Lower lobe of right lung (tissue), 2 donors: ENCODE results near the gene ADAMTS4. TPM values are rescaled to one million over a fixed set of nuclear protein-coding genes. Genes with fewer than 3 reads are reported as not detected.

Experiments used
- ATAC-seq, 2 donors: fragments of 200-7000 bp; cut with Tn5 transposase; one replicate each; pipeline ENCODE4 v1.9.1; 2020 to 2022; ENCODE audit warnings: mild to moderate bottlenecking in 2 of 2, moderate library complexity in 2 of 2
- DNase-seq: peaks from one replicate; pipeline ENCODE4 v3.0.0-alpha.2; 2020
- H3K27ac ChIP-seq: fragments of 200-600 bp; one replicate; pipeline ENCODE4 v1.8.0; 2022
- H3K27me3 ChIP-seq: fragments of 200-600 bp; one replicate; pipeline ENCODE4 v1.8.0; 2022; ENCODE audit warnings: low read depth
- H3K36me3 ChIP-seq: fragments of 200-600 bp; one replicate; pipeline ENCODE4 v1.8.0; 2022; ENCODE audit warnings: mild to moderate bottlenecking
- H3K4me1 ChIP-seq: fragments of 200-600 bp; one replicate; pipeline ENCODE4 v1.8.0; 2022
- H3K4me3 ChIP-seq: fragments of 200-600 bp; one replicate; pipeline ENCODE4 v1.8.0; 2022; ENCODE audit warnings: mild to moderate bottlenecking
- H3K9me3 ChIP-seq: fragments of 200-600 bp; one replicate; pipeline ENCODE4 v1.8.0; 2022
- CTCF ChIP-seq: fragments of 200-600 bp; IDR thresholded peaks from one replicate; pipeline ENCODE4 v1.8.0; 2022; ENCODE audit warnings: antibody characterized with exemption, mild to moderate bottlenecking
- intact Hi-C: fragments of 100-400 bp; cut with DNase I; formaldehyde crosslinking; loops from one replicate; pipeline ENCODE4 v1.11.0; 2022
- total RNA-seq: library from RNA; stranded (reverse); fragmentation: NEBNext Ultra II Directional; extraction: Animal tissue kit (Norgen Biotek cat#: 25700); gene quantifications from one replicate; pipeline ENCODE4 v1.2.1, GENCODE V29; 2021
- donor health status: DM: no; HTN: yes; CAD: no; lungs with severe emphysema.

ADAMTS4 gene
- total RNA-seq, 1 donor from 2014 or later = 1.4 TPM

- Histone ChIP-seq H3K27ac (peak overlapping the region; percentile 14), H3K4me3 (no peak overlapping the region), H3K36me3 (peaks cover 97% of the 10 kb centered on the region), H3K27me3 (no peaks in the 10 kb centered on the region), H3K4me1 (peaks cover 46% of the 10 kb centered on the region), H3K9me3 (no peaks in the 10 kb centered on the region)
- peak; percentile 88 for DNase-seq
- ATAC-seq = peak; percentile 90 to 91
- intact Hi-C loops = no loop called here
- peak; percentile 93 for TF ChIP-seq CTCF
Measured at GRCh38 chr1:161209790-161210409, 11.0 kb upstream of the ADAMTS4 start.

GRCh38 chr1:161207173-161207572, 8.3 kb upstream of the ADAMTS4 start:
- H3K4me3 ChIP-seq = no peak overlapping the region
- H3K27ac ChIP-seq = peak overlapping the region; percentile 63
- ATAC-seq = peak; percentile 34 to 59
- no peaks in the 10 kb centered on the region for H3K27me3 ChIP-seq
- no peak for TF ChIP-seq CTCF
- H3K9me3 ChIP-seq = no peaks in the 10 kb centered on the region
- intact Hi-C loops = no loop called here
- H3K4me1 ChIP-seq = peaks cover 68% of the 10 kb centered on the region
- no peak for DNase-seq
- H3K36me3 ChIP-seq = peaks cover 86% of the 10 kb centered on the region

- no peak for ATAC-seq
- no peak for DNase-seq
- TF ChIP-seq CTCF = no peak
- Histone ChIP-seq H3K27me3 (no peaks in the 10 kb centered on the region), H3K4me3 (no peak overlapping the region), H3K27ac (peak overlapping the region; percentile 63), H3K4me1 (peaks cover 73% of the 10 kb centered on the region), H3K9me3 (no peaks in the 10 kb centered on the region), H3K36me3 (peaks cover 80% of the 10 kb centered on the region)
- intact Hi-C loops = no loop called here
Measured at GRCh38 chr1:161206411-161207140, 7.7 kb upstream of the ADAMTS4 start.

- Histone ChIP-seq H3K27me3 (no peaks in the 10 kb centered on the region), H3K36me3 (peaks cover 37% of the 10 kb centered on the region), H3K9me3 (no peaks in the 10 kb centered on the region), H3K27ac (peak within 1 kb of the TSS; percentile 93), H3K4me1 (peaks cover 94% of the 10 kb centered on the region), H3K4me3 (peak within 1 kb of the TSS; percentile 95)
- peak; percentile 96 for ATAC-seq
- DNase-seq = peak; percentile 99
- no peak for TF ChIP-seq CTCF
- intact Hi-C loops = no loop called here
Measured at GRCh38 chr1:161201836-161202712, 3.2 kb upstream of the ADAMTS4 start, which contains the start of gene NDUFS2. NDUFS2 (plus strand) TSS chr1:161202367; CDS start chr1:161202386, 19 bp downstream.
